Measurements from ENCODE around the gene LARGE1. TPM values are rescaled to one million over a fixed set of nuclear protein-coding genes. Genes with fewer than 3 reads are reported as not detected.
A peak's percentile ranks its signal among the peaks of the same experiment; 100 is the strongest.

Gene LARGE1
- polyA plus RNA-seq, 1 experiment, result 8.5 TPM

DNA sequence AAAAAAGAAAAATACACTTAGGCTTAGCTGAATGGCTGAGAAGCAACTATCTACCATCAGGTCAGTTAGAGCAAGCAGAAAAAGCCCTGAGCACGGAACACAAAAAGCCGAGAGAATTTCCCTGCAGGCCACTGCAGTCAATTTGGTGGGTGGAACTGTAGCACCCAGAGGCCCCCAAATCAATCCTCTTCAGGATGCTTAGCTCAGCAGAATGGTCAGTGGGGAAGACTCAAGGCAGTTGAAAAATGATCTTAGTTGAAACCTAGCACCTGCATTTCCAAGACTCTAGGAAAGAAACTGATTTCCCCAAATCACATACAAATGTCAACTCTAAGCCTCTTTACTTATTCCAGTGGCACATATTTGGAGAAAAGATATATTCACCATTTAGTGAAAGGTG lies 534.7 kb downstream of the LARGE1 start:
- H3K36me3 ChIP-seq (ENCODE audit: control insufficient read depth, insufficient read depth, low read length), result peaks cover 2% of the 10 kb centered on the region; the same call in 1 of the 2 replicates
- POLR2A ChIA-PET, result no interaction called here
- H3K4me3 ChIP-seq (ENCODE audit: low read depth, low read length), result no peak overlapping the region
- CTCF ChIA-PET, result interaction anchor here (1.1 kb wide), 1 partner anchor 26 kb away, joined by 3 read pairs; no protein-coding TSS in a partner anchor
- no peak for TF ChIP-seq CTCF (IDR thresholded peaks at IDR 0.05; ENCODE audit: insufficient read depth, low read depth, low read length)
- no peaks in the 10 kb centered on the region for H3K27me3 ChIP-seq (ENCODE audit: control insufficient read depth, insufficient read depth, low read length)
- no peak for DNase-seq (ENCODE audit: low read depth)

GRCh38 chr22:33382436-33382835 lies 537.8 kb downstream of the LARGE1 start:
- H3K36me3 ChIP-seq (ENCODE audit: control insufficient read depth, insufficient read depth, low read length), result peaks cover 2% of the 10 kb centered on the region; the same call in 1 of the 2 replicates
- H3K27me3 ChIP-seq (ENCODE audit: control insufficient read depth, insufficient read depth, low read length), result no peaks in the 10 kb centered on the region
- CTCF ChIA-PET, result interaction anchor here (1.2 kb wide), 1 partner anchor 11 kb away, joined by 3 read pairs; no protein-coding TSS in a partner anchor
- POLR2A ChIA-PET, result no interaction called here
- DNase-seq (ENCODE audit: low read depth), result no peak
- no peak for TF ChIP-seq CTCF (IDR thresholded peaks at IDR 0.05; ENCODE audit: insufficient read depth, low read depth, low read length)
- no peak overlapping the region for H3K4me3 ChIP-seq (ENCODE audit: low read depth, low read length)

DNA sequence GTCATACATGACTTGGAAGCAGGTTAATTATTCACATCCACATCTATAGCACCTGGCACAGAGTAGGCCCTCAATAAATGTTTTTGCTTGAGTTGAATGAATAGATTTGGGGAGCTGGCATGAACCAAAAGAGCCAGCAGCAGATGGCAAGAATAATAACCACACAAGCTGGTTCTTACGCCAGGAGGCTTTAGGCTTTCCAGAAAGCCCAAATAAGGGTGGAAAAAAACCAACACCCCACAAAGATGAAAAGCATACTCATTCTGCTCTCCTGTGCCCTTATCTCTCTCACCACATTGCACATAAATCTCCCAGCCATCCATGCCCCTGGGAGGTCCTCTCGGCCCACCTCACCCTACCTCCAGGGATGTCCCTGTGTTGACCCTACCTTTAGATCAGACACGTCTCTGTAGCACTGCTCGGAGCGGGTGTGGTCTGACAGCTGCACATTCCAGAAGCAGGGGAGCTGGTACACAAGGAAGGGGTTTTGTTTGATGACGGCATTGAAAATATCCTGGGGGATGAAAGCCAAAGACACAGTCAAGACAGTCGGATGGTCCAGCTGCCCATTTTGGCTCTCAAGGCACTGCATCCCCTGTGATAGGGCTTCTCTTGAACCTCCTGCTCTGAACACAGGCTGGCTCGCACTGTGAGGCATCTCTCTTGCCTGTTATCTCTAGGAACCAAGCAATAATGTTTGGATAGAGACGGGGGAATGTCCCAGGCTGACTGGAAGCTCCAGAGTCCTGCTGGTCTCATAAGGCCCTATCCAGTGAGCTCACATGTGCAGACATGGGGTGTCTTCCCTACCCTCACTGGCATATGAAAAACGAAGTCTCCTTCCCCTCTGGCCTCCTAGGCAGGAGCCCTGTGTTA lies 538.5 kb downstream of the LARGE1 start:
- Histone ChIP-seq H3K36me3 (ENCODE audit: control insufficient read depth, insufficient read depth, low read length) (peaks cover 2% of the 10 kb centered on the region; the same call in 1 of the 2 replicates), H3K4me3 (ENCODE audit: low read depth, low read length) (no peak overlapping the region), H3K27me3 (ENCODE audit: control insufficient read depth, insufficient read depth, low read length) (no peaks in the 10 kb centered on the region)
- TF ChIP-seq CTCF (IDR thresholded peaks at IDR 0.05; ENCODE audit: insufficient read depth, low read depth, low read length), result no peak
- no peak for DNase-seq (ENCODE audit: low read depth)
- POLR2A ChIA-PET, result no interaction called here
- CTCF ChIA-PET, result interaction anchor here (0.6 to 1.2 kb wide), 2 partner anchors 12 to 31 kb away, joined by 3 to 4 read pairs; no protein-coding TSS in a partner anchor

GRCh38 chr22:33380789-33381530 lies 539.3 kb downstream of the LARGE1 start:
- DNase-seq (ENCODE audit: low read depth), result peak; percentile 68
- Histone ChIP-seq H3K4me3 (ENCODE audit: low read depth, low read length) (no peak overlapping the region), H3K36me3 (ENCODE audit: control insufficient read depth, insufficient read depth, low read length) (peaks cover 2% of the 10 kb centered on the region; the same call in 1 of the 2 replicates), H3K27me3 (ENCODE audit: control insufficient read depth, insufficient read depth, low read length) (no peaks in the 10 kb centered on the region)
- ChIA-PET POLR2A (no interaction called here), CTCF (no interaction called here)
- no peak for TF ChIP-seq CTCF (IDR thresholded peaks at IDR 0.05; ENCODE audit: insufficient read depth, low read depth, low read length)

DNA sequence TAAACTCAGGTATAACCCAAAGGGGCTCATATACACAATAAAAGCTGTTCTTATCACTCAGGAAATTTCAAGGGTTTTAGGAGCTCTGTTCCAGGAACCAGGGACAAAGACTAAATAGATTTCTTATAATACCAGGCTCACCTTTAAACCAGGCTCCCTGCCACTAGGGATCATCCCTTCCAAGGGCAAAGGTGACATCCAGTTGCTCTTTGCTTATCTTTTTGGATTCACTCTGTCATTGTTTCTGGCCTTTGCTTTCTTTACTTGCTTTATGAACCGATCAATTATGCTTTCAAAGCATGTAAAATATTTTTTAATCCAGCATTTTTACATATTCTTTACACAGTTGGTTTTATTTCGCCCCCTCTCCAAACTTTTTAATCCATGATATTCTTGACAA lies 540.4 kb downstream of the LARGE1 start:
- ChIA-PET POLR2A (no interaction called here), CTCF (no interaction called here)
- no peak overlapping the region for H3K4me3 ChIP-seq (ENCODE audit: low read depth, low read length)
- H3K36me3 ChIP-seq (ENCODE audit: control insufficient read depth, insufficient read depth, low read length), result peaks cover 2% of the 10 kb centered on the region; the same call in 1 of the 2 replicates
- H3K27me3 ChIP-seq (ENCODE audit: control insufficient read depth, insufficient read depth, low read length), result no peaks in the 10 kb centered on the region
- DNase-seq (ENCODE audit: low read depth), result no peak
- TF ChIP-seq CTCF (IDR thresholded peaks at IDR 0.05; ENCODE audit: insufficient read depth, low read depth, low read length), result no peak

Measured in BJ (cell line).